SJSA1 (cell line): ENCODE measurements around the gene FAM171A2. TPM values are rescaled to one million over a fixed set of nuclear protein-coding genes. Genes with fewer than 3 reads are reported as not detected.
A peak's percentile ranks its signal among the peaks of the same experiment; 100 is the strongest.

Experiments
- DNase-seq, 2 experiments: peaks; one replicate each; pipeline ENCODE4 v3.0.0-alpha.2; 2015 to 2020; ENCODE audit warnings: low spot score in 2 of 2, low read depth in 1 of 2
- H3K27ac ChIP-seq: fragments of 250-450 bp; sonication (Bioruptor Pico); 2 replicates; pipeline ENCODE4 v1.5.1; 2020; ENCODE audit warnings: mild to moderate bottlenecking, moderate library complexity
- H3K27me3 ChIP-seq: fragments of 250-450 bp; sonication (Bioruptor Pico); replicated peaks from 2 replicates; pipeline ENCODE4 v1.5.1; 2020; ENCODE audit warnings: mild to moderate bottlenecking, moderate library complexity
- H3K36me3 ChIP-seq: fragments of 250-450 bp; sonication (Bioruptor Pico); 2 replicates; pipeline ENCODE4 v1.5.1; 2020; ENCODE audit warnings: mild to moderate bottlenecking
- H3K4me1 ChIP-seq: fragments of 250-450 bp; sonication (Bioruptor Pico); replicated peaks from 2 replicates; pipeline ENCODE4 v1.6.1; 2021; ENCODE audit warnings: mild to moderate bottlenecking
- H3K4me3 ChIP-seq: fragments of 250-450 bp; sonication (Bioruptor Pico); 2 replicates; pipeline ENCODE4 v1.5.1; 2020; ENCODE audit warnings: mild to moderate bottlenecking
- H3K9me3 ChIP-seq: fragments of 250-450 bp; sonication (Bioruptor Pico); replicated peaks from 2 replicates; pipeline ENCODE4 v1.5.1; 2020; ENCODE audit warnings: mild to moderate bottlenecking
- total RNA-seq: library from RNA; depleted of rRNA; stranded (reverse); fragments of >200 nt; shearing (Covaris generic); gene quantifications from 2 replicates; pipeline ENCODE4 v1.2.3, GENCODE V29; 2014

FAM171A2 gene
- total RNA-seq, 1 experiment from 2014 or later, result 6.9 TPM

GRCh38 chr17:44389723-44390202, 26.1 kb upstream of the FAM171A2 start:
- no peak overlapping the region for H3K27ac ChIP-seq
- DNase-seq, result no peak
- no peaks in the 10 kb centered on the region for H3K36me3 ChIP-seq
- peaks cover 17% of the 10 kb centered on the region for H3K4me1 ChIP-seq
- H3K9me3 ChIP-seq, result no peaks in the 10 kb centered on the region; the same call in 1 of the 2 replicates
- no peak overlapping the region for H3K4me3 ChIP-seq
- peaks cover 9% of the 10 kb centered on the region; the same call in 1 of the 2 replicates for H3K27me3 ChIP-seq

- H3K36me3 ChIP-seq, result no peaks in the 10 kb centered on the region
- H3K27me3 ChIP-seq, result peaks cover 13% of the 10 kb centered on the region; the same call in 1 of the 2 replicates
- H3K4me3 ChIP-seq, result no peak within 1 kb of the TSS
- H3K4me1 ChIP-seq, result peaks cover 22% of the 10 kb centered on the region
- H3K9me3 ChIP-seq, result no peaks in the 10 kb centered on the region; the same call in 1 of the 2 replicates
- no peak within 1 kb of the TSS for H3K27ac ChIP-seq
- no peak for DNase-seq
Observed at GRCh38 chr17:44389281-44389680, 25.6 kb upstream of the FAM171A2 start, which contains the start of gene ITGA2B. TSS of gene ITGA2B (minus strand) at chr17:44389649. CDS start at chr17:44389473, 176 bp downstream.

DNA sequence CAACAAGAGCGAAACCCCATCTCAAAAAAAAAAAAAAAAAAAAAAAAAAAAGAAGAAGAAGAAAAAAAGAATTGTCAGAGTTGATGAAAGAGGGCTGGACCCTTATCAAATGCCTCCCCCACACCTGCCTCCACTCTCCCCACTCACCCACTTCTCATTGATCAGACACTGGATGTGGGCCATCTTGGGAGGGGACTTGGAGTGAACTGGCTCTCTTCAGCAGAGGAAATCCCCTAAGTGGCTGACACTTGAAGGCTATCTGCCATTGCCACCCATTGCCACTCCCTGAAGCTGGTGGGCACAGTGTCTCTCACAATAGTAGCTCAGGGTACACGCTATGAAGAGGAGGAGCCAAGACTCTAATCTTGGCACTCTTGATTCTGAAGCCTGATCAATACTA, 24.2 kb upstream of the FAM171A2 start:
- Histone ChIP-seq H3K27ac (no peak overlapping the region), H3K36me3 (no peaks in the 10 kb centered on the region), H3K4me1 (peaks cover 14% of the 10 kb centered on the region), H3K4me3 (no peak overlapping the region), H3K9me3 (no peaks in the 10 kb centered on the region; the same call in 1 of the 2 replicates), H3K27me3 (peaks cover 26% of the 10 kb centered on the region)
- DNase-seq, result no peak

- Histone ChIP-seq H3K4me3 (no peak overlapping the region), H3K36me3 (no peaks in the 10 kb centered on the region), H3K27ac (no peak overlapping the region), H3K9me3 (no peaks in the 10 kb centered on the region; the same call in 1 of the 2 replicates), H3K4me1 (peaks cover 14% of the 10 kb centered on the region), H3K27me3 (peaks cover 34% of the 10 kb centered on the region)
- no peak for DNase-seq
Observed at GRCh38 chr17:44386182-44386525, 22.5 kb upstream of the FAM171A2 start.

GRCh38 chr17:44385287-44386181, 21.9 kb upstream of the FAM171A2 start:
- no peaks in the 10 kb centered on the region; the same call in 1 of the 2 replicates for H3K9me3 ChIP-seq
- peaks cover 14% of the 10 kb centered on the region for H3K4me1 ChIP-seq
- H3K27me3 ChIP-seq, result peaks cover 37% of the 10 kb centered on the region
- H3K36me3 ChIP-seq, result no peaks in the 10 kb centered on the region
- H3K27ac ChIP-seq, result no peak overlapping the region
- peak in 1 of 2 experiments; percentile 86 for DNase-seq
- H3K4me3 ChIP-seq, result peak overlapping the region; percentile 36

GRCh38 chr17:44384823-44385286, 21.2 kb upstream of the FAM171A2 start:
- peaks cover 14% of the 10 kb centered on the region for H3K4me1 ChIP-seq
- no peaks in the 10 kb centered on the region for H3K36me3 ChIP-seq
- no peak overlapping the region for H3K27ac ChIP-seq
- peaks cover 39% of the 10 kb centered on the region for H3K27me3 ChIP-seq
- H3K9me3 ChIP-seq, result no peaks in the 10 kb centered on the region; the same call in 1 of the 2 replicates
- peak overlapping the region; percentile 36 for H3K4me3 ChIP-seq
- DNase-seq, result peak in 1 of 2 experiments; percentile 54

- Histone ChIP-seq H3K9me3 (no peaks in the 10 kb centered on the region; the same call in 1 of the 2 replicates), H3K27me3 (peaks cover 39% of the 10 kb centered on the region), H3K36me3 (no peaks in the 10 kb centered on the region), H3K4me1 (peaks cover 14% of the 10 kb centered on the region), H3K27ac (no peak overlapping the region), H3K4me3 (no peak overlapping the region)
- DNase-seq, result no peak
Observed at GRCh38 chr17:44384281-44384822, 20.7 kb upstream of the FAM171A2 start.

GRCh38 chr17:44383861-44384260, 20.2 kb upstream of the FAM171A2 start:
- Histone ChIP-seq H3K27me3 (peaks cover 39% of the 10 kb centered on the region), H3K27ac (no peak overlapping the region), H3K36me3 (no peaks in the 10 kb centered on the region), H3K4me3 (no peak overlapping the region), H3K9me3 (no peaks in the 10 kb centered on the region; the same call in 1 of the 2 replicates), H3K4me1 (peaks cover 14% of the 10 kb centered on the region)
- DNase-seq, result no peak

DNA sequence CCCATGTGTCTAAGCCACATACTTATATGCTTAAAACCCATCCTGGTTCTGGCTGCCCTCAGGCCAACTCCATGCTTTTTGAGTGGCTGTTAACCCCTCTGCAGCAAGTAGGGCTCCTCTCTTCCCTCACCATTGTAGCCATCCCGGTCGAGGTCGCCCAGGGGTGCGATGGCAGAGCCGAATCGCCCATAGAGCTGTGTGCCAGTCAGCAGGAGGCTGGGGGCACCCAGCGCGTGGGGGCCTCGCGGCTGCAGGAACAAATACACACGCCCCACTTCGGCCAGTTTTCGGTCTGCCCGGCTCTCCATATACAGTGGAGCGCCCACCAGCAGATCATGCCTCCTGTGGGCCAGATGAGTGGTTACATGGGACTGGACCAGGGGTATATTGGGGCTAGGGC, 19.7 kb upstream of the FAM171A2 start:
- Histone ChIP-seq H3K4me3 (no peak overlapping the region), H3K9me3 (peaks cover 3% of the 10 kb centered on the region; the same call in 1 of the 2 replicates), H3K27ac (no peak overlapping the region), H3K36me3 (no peaks in the 10 kb centered on the region), H3K4me1 (peaks cover 14% of the 10 kb centered on the region), H3K27me3 (peaks cover 42% of the 10 kb centered on the region)
- DNase-seq, result no peak

DNA sequence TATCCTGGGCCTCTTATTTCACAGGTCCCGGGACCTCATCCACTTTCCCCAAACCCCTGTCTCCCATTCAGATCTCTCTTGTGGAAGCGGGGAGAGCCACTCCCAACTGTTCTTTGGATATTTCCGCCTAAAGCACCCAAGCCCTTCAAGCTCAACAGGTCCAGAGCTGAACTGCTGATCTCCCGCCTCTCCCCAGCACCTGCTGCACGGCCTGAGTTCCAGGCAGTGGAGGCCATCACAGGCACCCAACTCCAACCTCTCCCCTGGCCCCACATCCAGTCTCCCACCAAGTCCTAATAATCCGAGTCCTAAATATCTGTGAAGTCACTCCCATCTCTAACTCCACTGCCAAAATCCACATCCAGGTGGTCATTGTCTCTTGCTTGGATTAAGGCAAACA, 19.3 kb upstream of the FAM171A2 start:
- peaks cover 14% of the 10 kb centered on the region for H3K4me1 ChIP-seq
- peaks cover 42% of the 10 kb centered on the region for H3K27me3 ChIP-seq
- H3K36me3 ChIP-seq, result no peaks in the 10 kb centered on the region
- no peak for DNase-seq
- H3K4me3 ChIP-seq, result no peak overlapping the region
- H3K9me3 ChIP-seq, result peaks cover 4% of the 10 kb centered on the region; the same call in 1 of the 2 replicates
- no peak overlapping the region for H3K27ac ChIP-seq

DNA sequence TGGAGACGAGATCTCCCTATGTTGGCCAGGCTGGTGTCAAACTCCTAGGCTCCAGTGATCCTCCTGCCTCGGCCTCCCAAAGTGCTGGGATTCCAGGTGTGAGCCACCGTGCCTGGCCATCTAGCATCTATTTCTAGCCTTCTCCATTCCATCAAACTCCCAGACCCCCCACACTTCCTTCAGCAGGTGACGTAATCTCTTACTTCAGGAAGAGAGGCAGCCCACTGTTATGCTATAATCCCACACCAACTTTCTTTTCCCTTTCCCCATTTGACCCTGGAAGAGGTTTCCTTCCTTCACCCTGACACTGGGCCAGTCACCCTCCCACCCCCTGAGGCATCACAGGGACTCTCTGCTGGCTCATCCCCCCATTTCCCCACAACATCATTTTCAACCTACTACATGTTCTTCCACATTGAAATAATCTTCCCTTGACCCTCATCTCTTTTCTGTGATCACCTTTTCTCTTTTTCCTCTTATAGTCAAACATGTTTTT, 18.2 kb upstream of the FAM171A2 start:
- H3K4me3 ChIP-seq, result no peak overlapping the region
- peaks cover 42% of the 10 kb centered on the region for H3K27me3 ChIP-seq
- H3K4me1 ChIP-seq, result peaks cover 14% of the 10 kb centered on the region
- H3K9me3 ChIP-seq, result peaks cover 4% of the 10 kb centered on the region; the same call in 1 of the 2 replicates
- H3K27ac ChIP-seq, result no peak overlapping the region
- DNase-seq, result no peak
- no peaks in the 10 kb centered on the region for H3K36me3 ChIP-seq

- H3K27me3 ChIP-seq, result peaks cover 40% of the 10 kb centered on the region
- no peak overlapping the region for H3K4me3 ChIP-seq
- H3K36me3 ChIP-seq, result no peaks in the 10 kb centered on the region
- H3K27ac ChIP-seq, result no peak overlapping the region
- peaks cover 13% of the 10 kb centered on the region for H3K4me1 ChIP-seq
- H3K9me3 ChIP-seq, result peaks cover 4% of the 10 kb centered on the region; the same call in 1 of the 2 replicates
- no peak for DNase-seq
Observed at GRCh38 chr17:44380767-44381166, 17.1 kb upstream of the FAM171A2 start.

- H3K27ac ChIP-seq, result no peak overlapping the region
- no peaks in the 10 kb centered on the region for H3K36me3 ChIP-seq
- H3K4me3 ChIP-seq, result no peak overlapping the region
- peaks cover 35% of the 10 kb centered on the region for H3K27me3 ChIP-seq
- 0 out of 2 replicates have a peak, but pooled peaks cover 4% of the 10 kb centered on the region for H3K9me3 ChIP-seq
- peaks cover 6% of the 10 kb centered on the region for H3K4me1 ChIP-seq
- no peak for DNase-seq
Observed at GRCh38 chr17:44379887-44380286, 16.2 kb upstream of the FAM171A2 start.
